SIG-M5 treated with dmso at 0.1 percent for 504 hours (cell line): ENCODE results near the gene SETD2.
"Not testable (repeated sequence)": the region's sequence is repeated elsewhere in the genome, so short reads cannot be mapped to it uniquely, and the experiment has no call there.

Experiments
- DNase-seq: peaks from one replicate; lab custom pipeline; 2025; ENCODE audit not compliant: unreplicated experiment; lab: John Stamatoyannopoulos, UW

The SETD2 gene

GRCh38 chr3:47149339-47149933 lies 14.5 kb downstream of the SETD2 start:
- no peak for DNase-seq

- DNase-seq, result no peak
These were observed 18.6 kb downstream of the SETD2 start for GRCh38 chr3:47145272-47145671.

DNA sequence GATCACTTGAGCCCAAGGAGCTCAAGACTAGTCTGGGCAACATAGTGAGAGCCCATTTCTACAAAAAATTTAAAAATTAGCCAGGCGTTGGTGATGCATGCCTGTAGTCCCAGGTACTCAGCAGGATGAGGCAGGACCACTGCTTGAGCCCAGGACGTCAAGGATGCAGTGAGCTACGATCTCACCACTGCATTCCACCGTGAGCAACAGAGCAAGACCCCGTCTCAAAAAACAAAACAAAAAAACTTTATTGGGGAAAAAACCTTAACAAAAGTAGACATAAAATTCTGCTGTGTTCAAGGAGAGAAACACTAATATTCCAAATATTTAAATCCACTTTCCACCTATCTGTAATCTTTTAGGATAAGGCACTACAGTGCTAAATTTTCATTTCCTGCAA lies 20.8 kb downstream of the SETD2 start:
- no peak for DNase-seq

DNA sequence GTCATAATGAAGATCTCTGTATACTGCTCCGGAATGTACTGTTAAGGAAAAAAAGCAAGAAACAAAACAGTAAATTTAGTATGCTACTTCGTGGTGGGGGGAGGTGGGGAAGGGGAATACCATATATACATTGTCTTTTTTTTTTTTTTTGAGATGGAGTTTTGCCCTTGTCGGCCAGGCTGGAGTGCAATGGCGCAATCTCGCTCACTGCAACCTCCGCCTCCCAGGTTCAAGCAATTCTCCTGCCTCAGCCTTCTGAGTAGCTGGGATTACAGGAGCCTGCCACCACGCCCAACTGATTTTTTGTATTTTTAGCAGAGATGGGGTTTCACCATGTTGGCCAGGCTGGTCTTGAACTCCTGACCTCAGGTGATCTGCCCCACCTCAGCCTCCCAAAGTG lies 21.4 kb downstream of the SETD2 start:
- not testable (repeated sequence) for DNase-seq

DNA sequence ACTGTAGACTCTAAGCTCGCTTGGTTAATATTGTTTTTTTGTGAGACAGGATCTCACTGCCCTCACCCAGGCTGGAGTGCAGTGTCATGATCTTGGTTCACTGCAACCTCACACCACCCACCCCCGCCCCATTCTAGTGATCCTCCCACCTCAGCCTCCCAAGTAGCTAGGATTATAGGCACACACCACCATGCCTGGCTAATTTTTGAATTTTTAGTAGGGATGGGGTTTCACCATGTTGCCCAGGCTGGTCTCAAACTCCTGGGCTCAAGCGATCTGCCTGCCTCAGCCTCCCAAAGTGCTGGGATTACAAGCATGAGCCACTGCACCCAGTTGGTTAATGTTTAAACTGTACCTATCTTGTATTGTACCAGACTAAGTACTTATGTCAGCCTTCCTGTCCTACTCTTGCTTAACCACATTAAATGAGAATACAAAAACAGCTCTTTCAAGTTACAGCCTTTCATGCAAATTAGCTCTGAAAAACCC lies 22.9 kb downstream of the SETD2 start:
- not testable (repeated sequence) for DNase-seq

DNA sequence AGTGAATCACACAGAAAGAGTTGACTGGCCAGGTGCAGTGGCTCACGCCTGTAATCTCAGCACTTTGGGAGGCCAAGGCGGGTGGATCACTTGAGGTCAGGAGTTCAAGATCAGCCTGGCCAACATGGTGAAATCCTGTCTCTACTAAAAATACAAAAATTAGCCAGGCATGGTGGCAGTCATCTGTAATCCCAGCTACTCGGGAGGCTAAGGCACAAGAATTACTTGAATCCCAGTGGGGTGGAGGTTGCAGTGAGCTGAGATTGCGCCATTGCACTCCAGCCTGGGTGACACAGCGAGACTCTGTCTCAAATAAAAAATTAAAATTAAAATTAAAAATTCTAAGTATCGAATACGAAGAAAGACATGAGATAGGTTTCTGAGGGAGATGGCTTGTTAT lies 23.4 kb downstream of the SETD2 start:
- not testable (repeated sequence) for DNase-seq

DNA sequence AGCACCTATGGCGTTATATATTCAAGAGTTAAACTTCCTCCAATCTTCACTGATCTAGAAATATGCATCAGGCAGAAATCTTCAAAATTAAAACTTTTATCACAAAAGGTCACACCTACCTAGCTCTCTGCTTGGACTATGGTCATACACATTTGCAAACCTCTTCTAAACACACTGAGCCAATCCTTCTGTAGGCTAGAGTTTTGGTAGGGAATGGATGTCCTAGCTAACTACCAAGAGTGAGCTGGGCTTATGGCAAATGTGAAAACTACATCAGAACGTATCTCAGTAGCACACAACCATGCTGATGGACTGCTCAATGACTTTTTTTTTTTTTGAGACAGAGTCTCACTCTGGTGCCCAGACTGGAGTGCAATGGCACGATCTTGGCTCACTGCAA lies 29.6 kb downstream of the SETD2 start:
- no peak for DNase-seq

DNA sequence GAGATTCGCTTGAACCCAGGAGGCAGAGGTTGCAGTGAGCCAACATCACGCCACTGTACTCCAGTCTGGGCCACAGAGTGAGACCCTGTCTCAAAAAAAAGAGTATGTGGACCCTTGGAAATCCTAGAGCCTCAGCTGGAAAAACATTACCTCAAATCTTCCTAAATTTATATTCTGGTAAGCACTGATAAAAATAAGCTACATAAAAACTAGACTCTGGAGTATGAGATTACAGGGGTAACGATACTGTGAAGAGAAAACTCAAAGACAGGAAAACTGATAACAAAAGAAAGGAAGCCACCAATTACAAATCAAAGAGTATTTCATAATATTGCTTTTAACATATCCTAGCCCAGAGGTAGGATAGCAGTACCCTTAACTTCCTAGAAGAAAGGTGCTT lies 30.3 kb downstream of the SETD2 start:
- DNase-seq, result no peak

GRCh38 chr3:47130557-47130956 lies 33.4 kb downstream of the SETD2 start:
- no peak for DNase-seq

GRCh38 chr3:47128137-47128536 lies 35.8 kb downstream of the SETD2 start:
- no peak for DNase-seq

DNA sequence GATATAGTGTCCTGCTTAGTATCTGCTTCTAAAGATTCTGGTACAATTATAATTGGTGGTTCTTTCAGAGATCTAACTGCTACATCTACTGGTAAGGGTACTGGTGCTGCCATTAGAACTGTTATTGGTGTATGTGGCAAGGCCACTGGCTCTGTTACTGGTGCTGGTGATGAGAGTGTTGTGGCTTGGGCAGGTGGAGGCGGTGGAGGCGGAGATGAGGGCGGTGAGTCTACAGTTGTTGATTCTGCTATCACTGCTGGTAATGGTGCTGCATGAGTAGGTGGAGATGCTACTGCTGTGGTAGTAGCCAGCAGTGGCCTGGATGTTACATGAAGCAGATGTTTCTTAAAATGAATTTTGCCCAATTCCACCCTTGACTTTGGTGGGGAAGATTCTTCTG lies 40.1 kb downstream of the SETD2 start:
- DNase-seq, result no peak

DNA sequence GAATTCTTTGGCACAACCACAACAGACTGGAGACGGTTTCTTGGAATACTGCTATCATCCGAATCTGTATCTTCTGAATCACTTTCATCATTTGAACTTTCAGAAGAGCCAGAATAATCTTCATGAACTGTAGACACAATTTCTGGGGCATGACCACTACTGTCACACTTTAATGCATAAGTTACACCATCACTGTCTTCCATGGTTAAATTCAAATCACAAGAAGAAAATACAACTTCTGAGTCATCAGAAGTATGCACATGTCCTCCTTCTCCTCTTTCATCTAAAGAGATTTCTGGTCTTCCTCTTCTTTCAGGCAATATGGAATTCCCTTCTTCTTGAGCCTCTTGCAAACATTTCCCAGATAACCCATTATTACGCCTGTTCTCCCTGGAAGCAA lies 42.5 kb downstream of the SETD2 start:
- DNase-seq, result no peak

- no peak for DNase-seq
These were observed 43.8 kb downstream of the SETD2 start for GRCh38 chr3:47120138-47120537.

DNA sequence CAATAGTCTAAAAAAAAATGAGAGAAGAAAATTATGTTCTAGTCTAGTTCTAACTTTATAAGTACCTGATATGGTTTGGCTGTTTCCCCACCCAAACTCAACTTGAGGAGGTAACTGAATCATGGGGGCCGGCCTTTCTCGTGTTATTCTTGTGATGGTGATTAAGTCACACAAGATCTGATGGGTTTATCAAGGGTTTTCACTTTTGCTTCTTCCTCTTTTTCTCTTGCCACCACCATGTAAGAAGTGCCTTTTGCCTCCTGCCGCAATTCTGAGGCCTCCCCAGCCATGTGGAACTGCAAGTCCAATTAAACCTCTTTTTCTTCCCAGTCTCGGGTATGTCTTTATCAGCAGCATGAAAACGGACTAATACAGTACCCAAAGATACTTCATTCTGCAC lies 44.5 kb downstream of the SETD2 start:
- DNase-seq, result not testable (repeated sequence)

DNA sequence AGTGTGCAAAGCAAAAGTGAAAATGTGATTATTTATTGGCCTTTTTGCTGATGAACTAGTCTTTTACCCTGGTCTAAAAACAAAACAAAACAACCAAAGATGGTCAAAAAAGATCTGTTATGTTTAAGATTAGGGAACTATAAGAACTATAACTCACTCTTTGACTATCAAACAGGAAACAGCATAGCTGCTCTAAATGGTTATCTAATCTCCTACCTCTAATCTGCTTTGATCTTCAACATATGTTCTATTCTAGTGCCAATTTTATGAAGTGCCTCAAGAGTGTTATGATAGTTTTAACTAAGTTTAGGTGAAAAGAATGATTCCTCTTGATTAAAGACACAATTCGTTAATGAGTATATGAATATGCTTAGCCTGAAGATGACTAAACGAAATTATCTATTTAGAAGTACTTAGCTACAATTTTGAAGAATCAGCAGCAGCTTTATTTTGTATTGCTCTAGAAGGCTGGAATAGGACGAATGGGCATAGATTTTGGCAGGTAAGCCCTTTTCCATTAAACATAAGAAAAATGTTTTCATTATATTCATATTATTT lies 46.0 kb downstream of the SETD2 start:
- DNase-seq, result no peak

DNA sequence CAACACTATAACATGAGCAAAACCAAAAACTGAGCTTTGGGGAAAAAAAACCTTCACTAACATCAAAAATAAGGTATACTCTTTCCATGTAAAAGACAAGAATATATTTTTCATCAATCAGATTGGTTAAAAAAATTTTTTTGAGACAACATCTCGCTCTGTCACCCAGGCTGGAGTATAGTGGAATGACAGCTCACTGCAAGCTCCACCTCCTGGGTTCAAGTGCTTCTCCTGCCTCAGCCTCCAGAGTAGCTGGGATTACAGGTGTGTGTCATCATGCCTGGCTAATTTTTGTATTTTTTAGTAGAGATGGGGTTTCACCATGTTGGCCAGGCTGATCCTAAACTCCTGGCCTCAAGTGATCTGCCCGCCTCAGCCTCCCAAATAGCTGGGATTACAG lies 48.4 kb downstream of the SETD2 start:
- DNase-seq, result not testable (repeated sequence)

DNA sequence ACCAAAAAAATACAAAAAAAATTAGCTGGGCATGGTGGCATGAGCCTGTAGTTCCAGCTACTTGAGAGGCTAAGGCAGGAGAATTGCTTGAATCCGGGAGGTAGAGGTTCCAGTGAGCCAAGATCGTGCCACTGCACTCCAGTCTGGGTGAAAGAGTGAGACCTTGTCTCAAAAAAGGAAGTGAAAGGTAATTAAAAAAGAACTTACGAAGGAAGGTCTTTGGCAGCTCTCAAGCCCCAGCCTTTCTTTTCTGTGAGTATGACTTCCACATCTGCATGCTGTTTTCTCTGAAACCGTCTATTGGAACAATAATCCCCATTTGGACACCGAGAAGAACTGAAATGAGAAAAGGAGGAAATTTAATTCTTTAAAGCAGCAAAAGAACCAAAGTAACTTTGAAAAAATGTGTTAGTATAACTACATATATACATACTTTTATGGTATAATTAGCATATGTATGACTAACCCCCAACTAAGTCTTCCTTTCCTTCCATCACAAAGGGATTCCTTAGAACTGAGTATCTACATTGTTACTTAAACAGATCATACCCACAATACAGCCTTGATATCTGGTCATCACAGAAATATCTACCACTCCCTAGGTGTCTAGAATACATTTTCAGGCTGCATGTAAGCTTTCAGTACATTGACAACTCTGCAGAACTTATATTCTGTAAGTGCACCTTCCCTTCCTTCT lies 50.1 kb downstream of the SETD2 start:
- peak; percentile 70 for DNase-seq

- no peak for DNase-seq
These were observed 50.9 kb downstream of the SETD2 start for GRCh38 chr3:47112997-47113396.

DNA sequence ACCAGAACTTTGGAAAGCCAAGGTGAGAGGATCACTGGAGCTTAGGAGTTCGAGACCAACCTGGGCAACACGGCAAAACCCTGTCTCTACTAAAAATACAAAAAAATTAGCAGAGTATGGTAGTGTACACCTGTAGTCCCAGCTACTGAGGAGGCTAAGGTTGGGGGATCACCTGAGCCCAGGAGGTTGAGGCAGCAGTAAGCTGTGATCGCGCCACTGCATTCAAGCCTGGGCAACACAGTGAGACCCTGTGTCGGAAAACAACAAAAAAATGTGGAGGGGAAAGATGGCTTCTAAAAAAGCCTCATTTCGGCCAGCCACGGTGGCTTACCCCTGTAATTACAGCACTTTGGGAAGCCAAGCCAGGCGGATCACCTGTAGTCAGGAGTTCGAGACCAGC lies 54.5 kb downstream of the SETD2 start:
- no peak for DNase-seq

DNA sequence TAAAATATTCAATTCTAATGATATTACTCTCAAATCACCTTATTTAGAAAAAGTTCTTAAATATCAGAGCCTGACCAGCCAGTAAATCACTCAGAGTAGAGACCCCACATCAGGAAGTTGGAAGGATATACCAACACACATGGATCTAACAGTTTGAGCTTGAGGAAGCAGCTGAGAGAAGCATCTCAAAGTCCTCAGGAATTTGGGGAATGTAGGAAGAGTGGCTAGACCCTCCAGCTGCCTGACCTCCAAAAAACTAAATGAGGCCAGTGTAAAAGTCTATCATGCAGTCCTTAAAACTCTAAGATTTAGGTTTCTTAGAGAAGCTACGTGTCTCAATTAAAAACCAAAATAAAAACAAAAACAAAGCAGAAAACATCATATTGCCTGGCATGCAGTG lies 55.4 kb downstream of the SETD2 start:
- DNase-seq, result no peak

- DNase-seq, result no peak
These were observed 59.7 kb downstream of the SETD2 start for GRCh38 chr3:47104259-47104658.

- DNase-seq, result no peak
These were observed 60.3 kb downstream of the SETD2 start for GRCh38 chr3:47103619-47104018.
